Measurements from ENCODE around the gene LPP.
"Not testable (repeated sequence)": the region's sequence is repeated elsewhere in the genome, so short reads cannot be mapped to it uniquely, and the experiment has no call there.

LPP gene

GRCh38 chr3:188700918-188701317 is 547.0 kb downstream of the LPP start:
- H3K4me1 ChIP-seq (ENCODE audit: control insufficient read depth, low read depth, low read length) = no peaks in the 10 kb centered on the region

GRCh38 chr3:188701485-188701969 is 547.6 kb downstream of the LPP start:
- H3K79me2 ChIP-seq (ENCODE audit: control insufficient read depth, insufficient read depth, low read length) = no peaks in the 10 kb centered on the region
- H3K18ac ChIP-seq (ENCODE audit: low read length) = no peak overlapping the region
- H3K27ac ChIP-seq (ENCODE audit: low read depth, low read length) = no peak overlapping the region
- H3K9ac ChIP-seq (ENCODE audit: low read length) = no peak overlapping the region
- H3K4ac ChIP-seq (ENCODE audit: low read depth, low read length) = no peak overlapping the region
- H2AK5ac ChIP-seq (ENCODE audit: low read length) = no peak overlapping the region
- H2BK120ac ChIP-seq (ENCODE audit: low read depth, low read length) = no peak overlapping the region
- no peak overlapping the region for H4K8ac ChIP-seq (ENCODE audit: low read depth, low read length)
- H3K27me3 ChIP-seq (ENCODE audit: insufficient read depth, low read length, poor library complexity) = no peaks in the 10 kb centered on the region
- H3K36me3 ChIP-seq (ENCODE audit: control insufficient read depth, insufficient read depth, low read length) = no peaks in the 10 kb centered on the region
- H2BK15ac ChIP-seq (replicated peaks; ENCODE audit: low read depth) = no peak overlapping the region
- H3K79me1 ChIP-seq (ENCODE audit: low read length) = no peaks in the 10 kb centered on the region
- H4K5ac ChIP-seq (ENCODE audit: low read length) = no peak overlapping the region
- no CpG with 5 or more reads among the region's 4 CpGs for WGBS (ENCODE audit: extremely low coverage, insufficient coverage, low lambda C conversion rate)
- H3K56ac ChIP-seq (ENCODE audit: low read length) = no peak overlapping the region
- no peak overlapping the region for H2BK5ac ChIP-seq (ENCODE audit: low read length)
- no peak overlapping the region for H3K4me3 ChIP-seq (ENCODE audit: low read length)
- peak; percentile 47 for DNase-seq
- no peaks in the 10 kb centered on the region for H3K4me1 ChIP-seq (ENCODE audit: control insufficient read depth, low read depth, low read length)
- no peak overlapping the region for H3K23ac ChIP-seq (ENCODE audit: low read length)
- H3K4me2 ChIP-seq (ENCODE audit: low read length) = no peak overlapping the region

More at GRCh38 chr3:188700918-188701317, 547.0 kb downstream of the LPP start:
- Histone ChIP-seq H3K4me3 (ENCODE audit: low read length) (no peak overlapping the region), H3K36me3 (ENCODE audit: control insufficient read depth, insufficient read depth, low read length) (no peaks in the 10 kb centered on the region), H2BK5ac (ENCODE audit: low read length) (no peak overlapping the region), H3K79me1 (ENCODE audit: low read length) (no peaks in the 10 kb centered on the region), H3K4me2 (ENCODE audit: low read length) (no peak overlapping the region), H3K18ac (ENCODE audit: low read length) (no peak overlapping the region), H2AK5ac (ENCODE audit: low read length) (no peak overlapping the region), H4K5ac (ENCODE audit: low read length) (no peak overlapping the region), H3K9ac (ENCODE audit: low read length) (no peak overlapping the region), H3K4ac (ENCODE audit: low read depth, low read length) (no peak overlapping the region), H3K27ac (ENCODE audit: low read depth, low read length) (no peak overlapping the region), H2BK15ac (replicated peaks; ENCODE audit: low read depth) (no peak overlapping the region), H3K27me3 (ENCODE audit: insufficient read depth, low read length, poor library complexity) (no peaks in the 10 kb centered on the region), H2BK120ac (ENCODE audit: low read depth, low read length) (no peak overlapping the region), H4K8ac (ENCODE audit: low read depth, low read length) (no peak overlapping the region), H3K56ac (ENCODE audit: low read length) (no peak overlapping the region), H3K79me2 (ENCODE audit: control insufficient read depth, insufficient read depth, low read length) (no peaks in the 10 kb centered on the region), H3K23ac (ENCODE audit: low read length) (no peak overlapping the region)
- no peak for DNase-seq

- not testable (repeated sequence) for H2BK5ac ChIP-seq (ENCODE audit: low read length); H3K56ac ChIP-seq (ENCODE audit: low read length); H3K18ac ChIP-seq (ENCODE audit: low read length); H3K79me2 ChIP-seq (ENCODE audit: control insufficient read depth, insufficient read depth, low read length); H3K4me1 ChIP-seq (ENCODE audit: control insufficient read depth, low read depth, low read length); H3K79me1 ChIP-seq (ENCODE audit: low read length); H3K23ac ChIP-seq (ENCODE audit: low read length); H4K8ac ChIP-seq (ENCODE audit: low read depth, low read length); H2BK15ac ChIP-seq (replicated peaks; ENCODE audit: low read depth); H3K4me2 ChIP-seq (ENCODE audit: low read length); H3K4ac ChIP-seq (ENCODE audit: low read depth, low read length); H4K5ac ChIP-seq (ENCODE audit: low read length); H3K36me3 ChIP-seq (ENCODE audit: control insufficient read depth, insufficient read depth, low read length); DNase-seq; H3K27me3 ChIP-seq (ENCODE audit: insufficient read depth, low read length, poor library complexity); H3K27ac ChIP-seq (ENCODE audit: low read depth, low read length); H3K9ac ChIP-seq (ENCODE audit: low read length); H2BK120ac ChIP-seq (ENCODE audit: low read depth, low read length); H3K4me3 ChIP-seq (ENCODE audit: low read length); H2AK5ac ChIP-seq (ENCODE audit: low read length)
- WGBS (ENCODE audit: extremely low coverage, insufficient coverage, low lambda C conversion rate) = no CpG with 5 or more reads among the region's 10 CpGs
Observed at GRCh38 chr3:188702028-188702427, 548.1 kb downstream of the LPP start.

GRCh38 chr3:188706176-188706575 is 552.2 kb downstream of the LPP start:
- no peak overlapping the region for H2BK120ac ChIP-seq (ENCODE audit: low read depth, low read length)
- H3K4me2 ChIP-seq (ENCODE audit: low read length) = no peak overlapping the region
- whole genome bisulfite sequencing (ENCODE audit: extremely low coverage, insufficient coverage, low lambda C conversion rate) = no CpG with 5 or more reads among the region's 1 CpG
- H3K9ac ChIP-seq (ENCODE audit: low read length) = no peak overlapping the region
- no peaks in the 10 kb centered on the region for H3K79me1 ChIP-seq (ENCODE audit: low read length)
- no peak overlapping the region for H3K23ac ChIP-seq (ENCODE audit: low read length)
- H4K8ac ChIP-seq (ENCODE audit: low read depth, low read length) = no peak overlapping the region
- H3K18ac ChIP-seq (ENCODE audit: low read length) = no peak overlapping the region
- H3K27ac ChIP-seq (ENCODE audit: low read depth, low read length) = no peak overlapping the region
- H3K36me3 ChIP-seq (ENCODE audit: control insufficient read depth, insufficient read depth, low read length) = no peaks in the 10 kb centered on the region
- no peak overlapping the region for H3K4ac ChIP-seq (ENCODE audit: low read depth, low read length)
- no peak overlapping the region for H4K5ac ChIP-seq (ENCODE audit: low read length)
- no peak overlapping the region for H3K56ac ChIP-seq (ENCODE audit: low read length)
- no peaks in the 10 kb centered on the region for H3K27me3 ChIP-seq (ENCODE audit: insufficient read depth, low read length, poor library complexity)
- H3K4me3 ChIP-seq (ENCODE audit: low read length) = no peak overlapping the region
- H2BK15ac ChIP-seq (replicated peaks; ENCODE audit: low read depth) = no peak overlapping the region
- H2BK5ac ChIP-seq (ENCODE audit: low read length) = no peak overlapping the region
- no peak overlapping the region for H2AK5ac ChIP-seq (ENCODE audit: low read length)
- no peaks in the 10 kb centered on the region for H3K4me1 ChIP-seq (ENCODE audit: control insufficient read depth, low read depth, low read length)
- DNase-seq = no peak
- H3K79me2 ChIP-seq (ENCODE audit: control insufficient read depth, insufficient read depth, low read length) = no peaks in the 10 kb centered on the region

GRCh38 chr3:188706599-188706998 is 552.6 kb downstream of the LPP start:
- Histone ChIP-seq H3K79me2 (ENCODE audit: control insufficient read depth, insufficient read depth, low read length) (no peaks in the 10 kb centered on the region), H2BK120ac (ENCODE audit: low read depth, low read length) (no peak overlapping the region), H3K23ac (ENCODE audit: low read length) (no peak overlapping the region), H3K36me3 (ENCODE audit: control insufficient read depth, insufficient read depth, low read length) (no peaks in the 10 kb centered on the region), H3K4ac (ENCODE audit: low read depth, low read length) (no peak overlapping the region), H3K79me1 (ENCODE audit: low read length) (no peaks in the 10 kb centered on the region), H4K5ac (ENCODE audit: low read length) (no peak overlapping the region), H3K18ac (ENCODE audit: low read length) (no peak overlapping the region), H3K56ac (ENCODE audit: low read length) (no peak overlapping the region), H4K8ac (ENCODE audit: low read depth, low read length) (no peak overlapping the region), H2BK5ac (ENCODE audit: low read length) (no peak overlapping the region), H3K9ac (ENCODE audit: low read length) (no peak overlapping the region), H3K27ac (ENCODE audit: low read depth, low read length) (no peak overlapping the region), H2BK15ac (replicated peaks; ENCODE audit: low read depth) (no peak overlapping the region), H2AK5ac (ENCODE audit: low read length) (no peak overlapping the region), H3K4me2 (ENCODE audit: low read length) (no peak overlapping the region), H3K27me3 (ENCODE audit: insufficient read depth, low read length, poor library complexity) (no peaks in the 10 kb centered on the region), H3K4me1 (ENCODE audit: control insufficient read depth, low read depth, low read length) (no peaks in the 10 kb centered on the region), H3K4me3 (ENCODE audit: low read length) (no peak overlapping the region)
- WGBS (ENCODE audit: extremely low coverage, insufficient coverage, low lambda C conversion rate) = no CpG with 5 or more reads among the region's 1 CpG
- DNase-seq = no peak
